Osteocyte (in vitro differentiated cells): ENCODE data around the gene S100Z. TPM values are rescaled to one million over a fixed set of nuclear protein-coding genes. Genes with fewer than 3 reads are reported as not detected.
A peak's percentile ranks its signal among the peaks of the same experiment; 100 is the strongest.

Experiments
- DNase-seq: peaks from one replicate; pipeline ENCODE4 v3.0.0; 2021; ENCODE audit warnings: mixed read lengths; ENCODE audit not compliant: unreplicated experiment; ENCODE audit errors: extremely low spot score
- H3K27ac Mint-ChIP-seq: one replicate; pipeline ENCODE4 v1.8.0; 2021; ENCODE audit warnings: mild to moderate bottlenecking, mixed read lengths; ENCODE audit not compliant: unreplicated experiment
- H3K27me3 Mint-ChIP-seq: one replicate; pipeline ENCODE4 v1.8.0; 2021; ENCODE audit warnings: mixed read lengths; ENCODE audit not compliant: unreplicated experiment
- H3K36me3 Mint-ChIP-seq: one replicate; pipeline ENCODE4 v1.8.0; 2021; ENCODE audit warnings: mixed read lengths; ENCODE audit not compliant: unreplicated experiment
- H3K4me1 Mint-ChIP-seq: one replicate; pipeline ENCODE4 v1.8.0; 2021; ENCODE audit warnings: mixed read lengths; ENCODE audit not compliant: unreplicated experiment
- H3K4me3 Mint-ChIP-seq: one replicate; pipeline ENCODE4 v1.8.0; 2021; ENCODE audit warnings: mild to moderate bottlenecking, moderate library complexity, mixed read lengths; ENCODE audit not compliant: unreplicated experiment
- H3K9me3 Mint-ChIP-seq: one replicate; pipeline ENCODE4 v1.8.0; 2021; ENCODE audit warnings: mixed read lengths; ENCODE audit not compliant: unreplicated experiment
- total RNA-seq: library from RNA; stranded (reverse); gene quantifications from 2 replicates; pipeline ENCODE4 v1.2.1, GENCODE V29; 2021
- TF ChIP-seq, protein P1 (sequence below): fragments of 200-600 bp; sonication (generic); IDR thresholded peaks from 2 replicates; pipeline ENCODE4 v1.5.0; 2021; ENCODE audit warnings: antibody characterized with exemption, mild to moderate bottlenecking, moderate library complexity

S100Z gene
- total RNA-seq, 1 donor from 2014 or later, result not detected

DNA sequence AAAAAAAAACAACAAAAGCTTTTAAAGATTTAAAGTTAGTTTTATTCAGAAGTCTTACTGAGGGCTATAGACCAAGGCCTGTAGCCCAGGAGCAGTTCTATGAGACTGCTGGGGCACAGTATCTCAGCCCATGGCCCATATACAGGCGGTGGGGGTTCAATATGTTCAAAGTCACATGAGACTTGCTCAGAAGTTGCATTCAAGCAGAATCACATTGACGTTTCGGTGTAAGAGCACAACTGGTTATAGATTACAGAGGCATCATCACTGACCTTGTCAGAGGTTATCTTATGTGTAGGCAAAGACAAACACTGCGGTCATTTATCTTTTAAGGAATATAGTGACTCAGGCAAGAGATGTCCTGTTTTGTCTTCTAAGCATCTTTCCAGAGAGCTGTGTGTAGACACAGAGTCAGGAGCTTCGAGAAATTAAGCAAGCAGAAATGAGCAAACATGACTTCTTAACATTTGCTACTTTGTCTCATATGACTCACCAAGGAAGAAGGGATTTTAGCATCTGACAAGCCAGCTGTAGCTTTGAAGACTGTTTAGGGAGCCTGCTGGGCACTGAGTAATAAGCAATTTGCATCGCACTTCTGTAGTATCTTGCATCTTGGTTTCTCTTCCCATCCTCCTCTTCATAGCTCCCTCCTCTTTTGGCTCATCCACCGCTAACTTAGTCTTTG is 43.9 kb upstream of the S100Z start:
- no peaks in the 10 kb centered on the region for H3K27me3 Mint-ChIP-seq
- H3K9me3 Mint-ChIP-seq, result no peaks in the 10 kb centered on the region
- no peak overlapping the region for H3K4me3 Mint-ChIP-seq
- TF ChIP-seq, protein P1, sequence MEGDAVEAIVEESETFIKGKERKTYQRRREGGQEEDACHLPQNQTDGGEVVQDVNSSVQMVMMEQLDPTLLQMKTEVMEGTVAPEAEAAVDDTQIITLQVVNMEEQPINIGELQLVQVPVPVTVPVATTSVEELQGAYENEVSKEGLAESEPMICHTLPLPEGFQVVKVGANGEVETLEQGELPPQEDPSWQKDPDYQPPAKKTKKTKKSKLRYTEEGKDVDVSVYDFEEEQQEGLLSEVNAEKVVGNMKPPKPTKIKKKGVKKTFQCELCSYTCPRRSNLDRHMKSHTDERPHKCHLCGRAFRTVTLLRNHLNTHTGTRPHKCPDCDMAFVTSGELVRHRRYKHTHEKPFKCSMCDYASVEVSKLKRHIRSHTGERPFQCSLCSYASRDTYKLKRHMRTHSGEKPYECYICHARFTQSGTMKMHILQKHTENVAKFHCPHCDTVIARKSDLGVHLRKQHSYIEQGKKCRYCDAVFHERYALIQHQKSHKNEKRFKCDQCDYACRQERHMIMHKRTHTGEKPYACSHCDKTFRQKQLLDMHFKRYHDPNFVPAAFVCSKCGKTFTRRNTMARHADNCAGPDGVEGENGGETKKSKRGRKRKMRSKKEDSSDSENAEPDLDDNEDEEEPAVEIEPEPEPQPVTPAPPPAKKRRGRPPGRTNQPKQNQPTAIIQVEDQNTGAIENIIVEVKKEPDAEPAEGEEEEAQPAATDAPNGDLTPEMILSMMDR, result no peak
- peaks cover 21% of the 10 kb centered on the region for H3K4me1 Mint-ChIP-seq
- no peaks in the 10 kb centered on the region for H3K36me3 Mint-ChIP-seq
- DNase-seq, result no peak
- peak overlapping the region; percentile 29 for H3K27ac Mint-ChIP-seq

DNA sequence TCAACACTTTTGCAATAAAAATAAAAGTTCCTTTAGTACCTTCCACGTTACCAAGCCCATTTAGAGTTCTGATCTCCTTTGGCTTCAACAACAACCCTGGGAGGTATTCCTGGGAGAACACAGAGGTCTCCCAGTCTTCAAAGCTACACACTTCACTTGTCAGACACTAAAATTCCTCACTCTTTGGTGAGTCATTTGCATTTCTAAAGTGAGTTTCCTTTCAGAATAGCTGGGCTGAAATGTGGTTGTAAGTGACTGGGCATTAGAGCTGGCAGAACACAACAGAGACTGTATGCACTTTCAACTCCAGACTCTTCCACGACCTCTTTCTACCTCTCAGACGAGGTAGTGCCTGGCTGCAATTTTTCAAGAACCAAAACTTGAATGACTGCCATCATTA is 42.5 kb upstream of the S100Z start:
- H3K9me3 Mint-ChIP-seq, result no peaks in the 10 kb centered on the region
- H3K4me3 Mint-ChIP-seq, result no peak overlapping the region
- H3K36me3 Mint-ChIP-seq, result no peaks in the 10 kb centered on the region
- no peak for DNase-seq
- peaks cover 21% of the 10 kb centered on the region for H3K4me1 Mint-ChIP-seq
- peak overlapping the region; percentile 69 for H3K27ac Mint-ChIP-seq
- H3K27me3 Mint-ChIP-seq, result no peaks in the 10 kb centered on the region
- TF ChIP-seq, protein P1, result no peak

- Mint-ChIP-seq H3K4me1 (peaks cover 21% of the 10 kb centered on the region), H3K4me3 (no peak overlapping the region), H3K9me3 (no peaks in the 10 kb centered on the region), H3K27ac (no peak overlapping the region), H3K27me3 (no peaks in the 10 kb centered on the region), H3K36me3 (no peaks in the 10 kb centered on the region)
- no peak for DNase-seq
- TF ChIP-seq, protein P1, result no peak
Observed at GRCh38 chr5:76808141-76808691, 41.6 kb upstream of the S100Z start.

- H3K36me3 Mint-ChIP-seq, result no peaks in the 10 kb centered on the region
- H3K27ac Mint-ChIP-seq, result no peak overlapping the region
- TF ChIP-seq, protein P1, result no peak
- H3K4me3 Mint-ChIP-seq, result no peak overlapping the region
- H3K27me3 Mint-ChIP-seq, result no peaks in the 10 kb centered on the region
- peaks cover 23% of the 10 kb centered on the region for H3K4me1 Mint-ChIP-seq
- no peaks in the 10 kb centered on the region for H3K9me3 Mint-ChIP-seq
- no peak for DNase-seq
Observed at GRCh38 chr5:76809141-76809540, 40.7 kb upstream of the S100Z start.

DNA sequence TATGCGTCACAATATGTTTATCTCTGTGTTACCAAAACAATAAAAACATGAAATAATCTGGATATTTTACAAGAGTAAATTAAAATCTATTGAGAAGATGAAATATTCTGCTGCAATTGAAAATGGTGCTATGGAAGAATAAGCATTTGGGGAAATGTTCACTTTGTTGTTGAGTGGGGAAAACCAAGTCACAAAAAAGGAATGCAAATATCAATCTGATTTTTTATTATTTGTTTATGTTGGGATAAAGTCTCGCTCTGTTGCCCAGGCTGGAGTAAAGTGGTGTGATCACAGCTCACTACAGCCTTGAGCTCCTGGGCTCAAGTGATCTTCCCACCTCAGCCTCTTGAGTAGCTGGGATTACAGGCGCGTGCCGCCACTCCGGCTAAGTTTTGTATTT is 39.6 kb upstream of the S100Z start:
- Mint-ChIP-seq H3K4me1 (peaks cover 25% of the 10 kb centered on the region), H3K36me3 (no peaks in the 10 kb centered on the region), H3K27me3 (no peaks in the 10 kb centered on the region), H3K9me3 (no peaks in the 10 kb centered on the region), H3K27ac (no peak overlapping the region), H3K4me3 (no peak overlapping the region)
- TF ChIP-seq, protein P1, result no peak
- DNase-seq, result no peak
